CD14-positive monocyte (primary cell): ENCODE measurements around the gene PRKG2. TPM values are rescaled to one million over a fixed set of nuclear protein-coding genes. Genes with fewer than 3 reads are reported as not detected.
A peak's percentile ranks its signal among the peaks of the same experiment; 100 is the strongest.

Experiments used
- DNase-seq, 3 donors: peaks; one replicate each; pipeline ENCODE4 v3.0.0-alpha.2; 2011 to 2022
- H2AFZ ChIP-seq: 2 replicates; pipeline ENCODE4 v1.6.0; 2012; ENCODE audit warnings: mild to moderate bottlenecking, low read depth, low read length, inconsistent platforms; ENCODE audit not compliant: insufficient read depth, poor library complexity, severe bottlenecking
- H3K27ac ChIP-seq, 2 donors: 1 replicate in 1 of 2; 2 replicates in 1 of 2; pipeline ENCODE4 v1.5.1; 2012 to 2013; ENCODE audit warnings: low read length in 2 of 2, control low read depth in 1 of 2, inconsistent platforms in 1 of 2, low read depth in 1 of 2, mild to moderate bottlenecking in 1 of 2
- H3K27me3 ChIP-seq, 2 donors: one replicate each; pipeline versions ENCODE4 v1.6.0 to v1.6.1; 2011 to 2013; ENCODE audit warnings: low read length in 2 of 2; ENCODE audit not compliant: control insufficient read depth in 2 of 2, insufficient read depth in 2 of 2
- H3K36me3 ChIP-seq, 2 donors: replicated peaks in 1 of 2; 1 replicate in 1 of 2; 2 replicates in 1 of 2; pipeline versions ENCODE4 v1.5.1 to v1.6.1; 2012 to 2013; ENCODE audit warnings: low read length in 2 of 2, control low read depth in 1 of 2, inconsistent platforms in 1 of 2, mild to moderate bottlenecking in 1 of 2; ENCODE audit not compliant: insufficient read depth in 2 of 2, control insufficient read depth in 1 of 2
- H3K4me1 ChIP-seq, 2 donors: 1 replicate in 1 of 2; 2 replicates in 1 of 2; pipeline versions ENCODE4 v1.5.1 to v1.6.1; 2012 to 2013; ENCODE audit warnings: low read length in 2 of 2, control low read depth in 1 of 2, inconsistent platforms in 1 of 2, mild to moderate bottlenecking in 1 of 2, moderate library complexity in 1 of 2; ENCODE audit not compliant: insufficient read depth in 2 of 2, control insufficient read depth in 1 of 2
- H3K4me2 ChIP-seq: replicated peaks from 2 replicates; pipeline ENCODE3; 2012; ENCODE audit warnings: low read length, moderate library complexity, mild to moderate bottlenecking; ENCODE audit not compliant: poor library complexity, severe bottlenecking; ENCODE audit errors: extremely low read depth
- H3K4me3 ChIP-seq, 3 experiments: fragments of 200-600 bp in 1 of 3; sonication (generic) in 1 of 3; replicated peaks in 1 of 3; 1 replicate in 2 of 3; 2 replicates in 1 of 3; pipeline ENCODE4 v1.5.1; 2011 to 2013; ENCODE audit warnings: low read length in 3 of 3, mild to moderate bottlenecking in 3 of 3, control low read depth in 2 of 3, low read depth in 2 of 3, inconsistent platforms in 1 of 3, moderate library complexity in 1 of 3
- H3K79me2 ChIP-seq: 2 replicates; pipeline ENCODE4 v1.6.0; 2012; ENCODE audit warnings: mild to moderate bottlenecking, control low read depth, inconsistent platforms, low read length, moderate library complexity; ENCODE audit not compliant: insufficient read depth
- H3K9ac ChIP-seq: 2 replicates; pipeline ENCODE4 v1.6.0; 2017; ENCODE audit warnings: low read length, mild to moderate bottlenecking; ENCODE audit not compliant: insufficient read depth, poor library complexity, severe bottlenecking
- H3K9me3 ChIP-seq, 2 donors: replicated peaks in 1 of 2; 1 replicate in 1 of 2; 2 replicates in 1 of 2; pipeline versions ENCODE4 v1.5.1 to v1.6.1; 2012 to 2013; ENCODE audit warnings: low read length in 2 of 2, control low read depth in 1 of 2; ENCODE audit not compliant: control insufficient read depth in 1 of 2, insufficient read depth in 1 of 2
- H4K20me1 ChIP-seq: 2 replicates; pipeline ENCODE4 v1.6.0; 2012; ENCODE audit warnings: mild to moderate bottlenecking, low read length, control low read depth, moderate library complexity; ENCODE audit not compliant: insufficient read depth
- H3K27ac Mint-ChIP-seq, 7 donors: one replicate each; pipeline ENCODE4 v1.8.0; 2020; ENCODE audit warnings: mild to moderate bottlenecking in 7 of 7, mixed read lengths in 7 of 7, moderate library complexity in 6 of 7, inconsistent platforms in 2 of 7
- H3K27me3 Mint-ChIP-seq, 3 donors: one replicate each; pipeline ENCODE4 v1.8.0; 2021 to 2022; ENCODE audit warnings: low read depth in 3 of 3, mild to moderate bottlenecking in 3 of 3, mixed read lengths in 3 of 3, moderate library complexity in 3 of 3, inconsistent platforms in 1 of 3
- H3K36me3 Mint-ChIP-seq, 2 donors: one replicate each; pipeline ENCODE4 v1.8.0; 2020; ENCODE audit warnings: mixed read lengths in 2 of 2, inconsistent platforms in 1 of 2, mild to moderate bottlenecking in 1 of 2
- H3K4me1 Mint-ChIP-seq: one replicate; pipeline ENCODE4 v1.8.0; 2020; ENCODE audit warnings: mild to moderate bottlenecking, mixed read lengths
- H3K4me3 Mint-ChIP-seq, 2 donors: one replicate each; pipeline ENCODE4 v1.8.0; 2020; ENCODE audit warnings: mild to moderate bottlenecking in 2 of 2, mixed read lengths in 2 of 2, moderate library complexity in 1 of 2
- H3K9me3 Mint-ChIP-seq, 7 donors: one replicate each; pipeline ENCODE4 v1.8.0; 2020 to 2022; ENCODE audit warnings: mixed read lengths in 7 of 7, mild to moderate bottlenecking in 6 of 7, moderate library complexity in 6 of 7, inconsistent platforms in 2 of 7
- WGBS: methylation state at CpG from one replicate; pipeline ENCODE4 v1.1.5; 2013; ENCODE audit warnings: missing lambda C conversion rate; ENCODE audit not compliant: insufficient coverage; 5-methylcytosine and 5-hydroxymethylcytosine counted together
- intact Hi-C, 2 donors: fragments of 100-400 bp; cut with micrococcal nuclease; formaldehyde crosslinking; loops; one replicate each; pipeline versions ENCODE4 v1.15.0 to v1.15.1; 2023
- polyA plus RNA-seq, 3 donors: library from polyadenylated mRNA; depleted of rRNA in 1 of 3; unstranded in 2 of 3; stranded (reverse) in 1 of 3; fragments of 300-500 nt in 2 of 3; fragments of >200 nt in 1 of 3; fragmentation: Illumina TruSeq in 2 of 3; gene quantifications; 1 replicate in 2 of 3; 2 replicates in 1 of 3; pipeline ENCODE4 v1.2.3, GENCODE V29; 2012 to 2021
- TF ChIP-seq, protein P1 (sequence below): fragments of 200-600 bp; IDR thresholded peaks from one replicate; pipeline ENCODE4 v1.8.0; 2022; ENCODE audit warnings: antibody characterized with exemption, mild to moderate bottlenecking

PRKG2 gene
- polyA plus RNA-seq, 3 donors = 0.10 TPM; not detected in 2

DNA sequence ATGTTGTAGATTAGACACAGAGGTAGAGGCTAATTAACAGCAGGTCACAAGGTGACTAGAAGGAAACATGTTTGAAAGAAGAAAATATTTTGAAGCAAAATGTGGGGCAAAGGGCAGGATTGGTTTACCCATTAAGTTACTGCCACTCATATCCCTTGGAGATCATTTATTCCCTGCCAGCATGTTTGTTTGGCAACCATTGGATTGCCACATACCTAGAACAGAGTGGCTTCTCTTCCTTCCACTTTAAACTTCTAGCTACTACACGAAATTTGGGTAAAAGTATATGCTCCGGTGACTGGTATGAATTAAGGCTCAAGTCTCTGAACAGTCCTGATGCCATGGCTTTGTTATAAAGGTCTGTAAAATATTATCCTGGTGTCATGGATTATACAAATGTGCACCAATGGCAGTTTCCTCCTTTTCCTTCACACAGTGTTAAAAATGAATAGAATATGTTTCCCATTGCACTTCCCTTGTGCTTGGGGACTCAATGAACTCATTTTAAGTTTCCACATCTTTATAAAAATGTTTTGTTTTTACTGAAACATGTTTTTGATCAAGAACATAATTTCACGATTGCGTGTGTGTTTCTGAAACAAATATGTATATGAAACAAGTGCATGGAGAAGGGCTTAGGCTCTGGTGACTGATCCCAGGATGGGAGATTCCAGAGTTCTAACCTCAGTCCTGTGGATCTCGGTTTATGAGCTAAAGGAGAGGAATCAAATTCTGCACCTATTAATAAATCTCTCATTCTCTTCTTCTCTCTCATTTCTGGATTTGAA, 172.2 kb downstream of the PRKG2 start:
- Mint-ChIP-seq H3K27ac (no peak overlapping the region), H3K27me3 (peaks cover 4 to 9% (median 6%) of the 10 kb centered on the region in 3 donors)

GRCh38 chr4:81040012-81040659, 174.9 kb downstream of the PRKG2 start:
- Histone ChIP-seq H3K27ac (no peak overlapping the region), H2AFZ (no peak overlapping the region), H4K20me1 (no peaks in the 10 kb centered on the region), H3K27me3 (peaks cover 16 to 17% of the 10 kb centered on the region in 2 donors), H3K4me3 (no peak overlapping the region), H3K9me3 (no peaks in the 10 kb centered on the region), H3K36me3 (no peaks in the 10 kb centered on the region), H3K4me1 (no peaks in the 10 kb centered on the region), H3K79me2 (no peaks in the 10 kb centered on the region), H3K9ac (no peak overlapping the region), H3K4me2 (no peak overlapping the region)
- Mint-ChIP-seq H3K36me3 (no peaks in the 10 kb centered on the region), H3K4me1 (peaks cover 2% of the 10 kb centered on the region), H3K27ac (no peak overlapping the region), H3K4me3 (no peak overlapping the region), H3K9me3 (no peaks in the 10 kb centered on the region), H3K27me3 (peaks cover 6 to 7% (median 6%) of the 10 kb centered on the region in 3 donors)
- WGBS = 80% methylated on average over 1 of the region's 4 CpGs
- TF ChIP-seq, protein P1, sequence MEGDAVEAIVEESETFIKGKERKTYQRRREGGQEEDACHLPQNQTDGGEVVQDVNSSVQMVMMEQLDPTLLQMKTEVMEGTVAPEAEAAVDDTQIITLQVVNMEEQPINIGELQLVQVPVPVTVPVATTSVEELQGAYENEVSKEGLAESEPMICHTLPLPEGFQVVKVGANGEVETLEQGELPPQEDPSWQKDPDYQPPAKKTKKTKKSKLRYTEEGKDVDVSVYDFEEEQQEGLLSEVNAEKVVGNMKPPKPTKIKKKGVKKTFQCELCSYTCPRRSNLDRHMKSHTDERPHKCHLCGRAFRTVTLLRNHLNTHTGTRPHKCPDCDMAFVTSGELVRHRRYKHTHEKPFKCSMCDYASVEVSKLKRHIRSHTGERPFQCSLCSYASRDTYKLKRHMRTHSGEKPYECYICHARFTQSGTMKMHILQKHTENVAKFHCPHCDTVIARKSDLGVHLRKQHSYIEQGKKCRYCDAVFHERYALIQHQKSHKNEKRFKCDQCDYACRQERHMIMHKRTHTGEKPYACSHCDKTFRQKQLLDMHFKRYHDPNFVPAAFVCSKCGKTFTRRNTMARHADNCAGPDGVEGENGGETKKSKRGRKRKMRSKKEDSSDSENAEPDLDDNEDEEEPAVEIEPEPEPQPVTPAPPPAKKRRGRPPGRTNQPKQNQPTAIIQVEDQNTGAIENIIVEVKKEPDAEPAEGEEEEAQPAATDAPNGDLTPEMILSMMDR = peak; percentile 56
- DNase-seq = no peak
- intact Hi-C loops = no loop called here

More for the DNA sequence above, 172.2 kb downstream of the PRKG2 start:
- WGBS = 100% methylated on average over 2 of the region's 5 CpGs
- Histone ChIP-seq H3K9ac (no peak overlapping the region), H3K27ac (no peak overlapping the region), H2AFZ (no peak overlapping the region), H3K4me1 (no peaks in the 10 kb centered on the region), H4K20me1 (no peaks in the 10 kb centered on the region), H3K9me3 (no peaks in the 10 kb centered on the region), H3K79me2 (no peaks in the 10 kb centered on the region), H3K4me3 (no peak overlapping the region), H3K4me2 (no peak overlapping the region), H3K36me3 (no peaks in the 10 kb centered on the region), H3K27me3 (peaks cover 11 to 12% of the 10 kb centered on the region in 2 donors)
- Mint-ChIP-seq H3K36me3 (no peaks in the 10 kb centered on the region), H3K9me3 (peaks cover 0 to 3% (median 0%) of the 10 kb centered on the region in 7 donors), H3K4me3 (no peak overlapping the region), H3K4me1 (peaks cover 2% of the 10 kb centered on the region)
- no peak for DNase-seq
- intact Hi-C loops = no loop called here
- TF ChIP-seq, protein P1 = no peak
